Measurements from ENCODE around the gene CCBE1. TPM values are rescaled to one million over a fixed set of nuclear protein-coding genes. Genes with fewer than 3 reads are reported as not detected.

Gene CCBE1
- total and polyA plus RNA-seq, 9 of the 15 experiments (the other 6 are each of a cell fraction or from before 2014, with no cell fraction given): 0.20 TPM; not detected in 8

GRCh38 chr18:59706499-59706898 lies 9.3 kb upstream of the CCBE1 start:
- ChIA-PET POLR2A (no interaction called here), CTCF (ENCODE audit: low intra/inter-chr PET ratio) (no interaction called here)
- Histone ChIP-seq H3K36me3 (ENCODE audit: control insufficient read depth, insufficient read depth, low read length) (no peaks in the 10 kb centered on the region), H3K27ac (ENCODE audit: extremely low read depth, low read depth, low read length) (no peak overlapping the region), H3K4me2 (ENCODE audit: insufficient read depth, low read length) (no peak overlapping the region), H3K4me1 (replicated peaks in 1 of 2; ENCODE audit: control insufficient read depth in 2 of 2, insufficient read depth in 2 of 2, low read length in 2 of 2) (no peaks in the 10 kb centered on the region), H4K20me1 (replicated peaks; ENCODE audit: control insufficient read depth, insufficient read depth, low read length) (no peaks in the 10 kb centered on the region), H2AFZ (ENCODE audit: low read depth, low read length) (no peak overlapping the region), H3K9me1 (ENCODE audit: control insufficient read depth, insufficient read depth, low read length) (no peaks in the 10 kb centered on the region), H3K79me2 (ENCODE audit: control insufficient read depth, insufficient read depth, low read length) (no peaks in the 10 kb centered on the region), H3K4me3 (no peak overlapping the region), H3K9ac (ENCODE audit: insufficient read depth in 1 of 2, low read depth in 2 of 2, low read length in 2 of 2) (no peak overlapping the region), H3K9me3 (replicated peaks; ENCODE audit: control insufficient read depth, insufficient read depth, low read depth, low read length) (no peaks in the 10 kb centered on the region), H3K27me3 (ENCODE audit: control insufficient read depth in 2 of 2, insufficient read depth in 2 of 2, low read length in 2 of 2) (no peaks in the 10 kb centered on the region)
- in situ Hi-C loops (cut with MboI) (no loop called here), intact Hi-C loops (cut with micrococcal nuclease) (no loop called here)
- no TSS peak for BruUV-seq (replicated peaks)
- FAIRE-seq (no peak), ATAC-seq (no peak), DNase-seq (ENCODE audit: extremely low read depth in 1 of 4, low spot score in 3 of 4) (no peak)
- TF ChIP-seq PTTG1 (tag; IDR thresholded peaks at IDR 0.05; ENCODE audit: low read depth) (no peak), JUN (IDR thresholded peaks at IDR 0.05; ENCODE audit: borderline replicate concordance, low read depth, low read length) (no peak), JUN (CRISPR knock-in tag; IDR thresholded peaks at IDR 0.05; ENCODE audit: borderline replicate concordance) (no peak), FOXA1 (IDR thresholded peaks at IDR 0.05; ENCODE audit: borderline replicate concordance) (no peak)
- 0% methylated on average over 4 of the region's 5 CpGs for WGBS (ENCODE audit: insufficient coverage, low coverage, missing lambda C conversion rate)

- H3K9me3 ChIP-seq (replicated peaks; ENCODE audit: control insufficient read depth, insufficient read depth, low read depth, low read length): no peaks in the 10 kb centered on the region
- ATAC-seq: no peak
- H3K4me1 ChIP-seq (replicated peaks in 1 of 2; ENCODE audit: control insufficient read depth in 2 of 2, insufficient read depth in 2 of 2, low read length in 2 of 2): no peaks in the 10 kb centered on the region
- no TSS peak for BruUV-seq (replicated peaks)
- no peak overlapping the region for H3K4me2 ChIP-seq (ENCODE audit: insufficient read depth, low read length)
- no peaks in the 10 kb centered on the region for H3K9me1 ChIP-seq (ENCODE audit: control insufficient read depth, insufficient read depth, low read length)
- CTCF ChIA-PET (ENCODE audit: low intra/inter-chr PET ratio): interaction anchor here (0.6 kb wide), 1 partner anchor 8 kb away, joined by 5 read pairs; the partner anchor contains the start of gene CCBE1
- TF ChIP-seq ARID4B (CRISPR knock-in tag; IDR thresholded peaks at IDR 0.05) (no peak), TEAD1 (CRISPR knock-in tag; IDR thresholded peaks at IDR 0.05) (no peak), RBM17 (IDR thresholded peaks at IDR 0.05; ENCODE audit: borderline replicate concordance, low read depth, low read length) (no peak)
- POLR2A ChIA-PET: no interaction called here
- DNase-seq (ENCODE audit: extremely low read depth in 1 of 4, low spot score in 3 of 4): no peak
- WGBS (ENCODE audit: insufficient coverage, low coverage, missing lambda C conversion rate): 0% methylated on average over 1 of the region's 1 CpG
- no peaks in the 10 kb centered on the region for H3K79me2 ChIP-seq (ENCODE audit: control insufficient read depth, insufficient read depth, low read length)
- no peaks in the 10 kb centered on the region for H3K27me3 ChIP-seq (ENCODE audit: control insufficient read depth in 2 of 2, insufficient read depth in 2 of 2, low read length in 2 of 2)
- H3K36me3 ChIP-seq (ENCODE audit: control insufficient read depth, insufficient read depth, low read length): no peaks in the 10 kb centered on the region
- intact Hi-C loops (cut with micrococcal nuclease) (no loop called here), in situ Hi-C loops (cut with MboI) (no loop called here)
- no peak overlapping the region for H3K27ac ChIP-seq (ENCODE audit: extremely low read depth, low read depth, low read length)
- no peak overlapping the region for H3K4me3 ChIP-seq
- no peaks in the 10 kb centered on the region for H4K20me1 ChIP-seq (replicated peaks; ENCODE audit: control insufficient read depth, insufficient read depth, low read length)
- no peak overlapping the region for H3K9ac ChIP-seq (ENCODE audit: insufficient read depth in 1 of 2, low read depth in 2 of 2, low read length in 2 of 2)
- H2AFZ ChIP-seq (ENCODE audit: low read depth, low read length): no peak overlapping the region
- no peak for FAIRE-seq
These were observed 7.9 kb upstream of the CCBE1 start for GRCh38 chr18:59705145-59705544.
